ENCODE data around the gene CCDC39.

GRCh38 chr3:180617049-180617448, 62.2 kb downstream of the CCDC39 start:
- TF ChIP-seq POU2F2 (IDR thresholded peaks at IDR 0.05; ENCODE audit: low read depth, low read length) (no peak), POLR2A (IDR thresholded peaks at IDR 0.05; ENCODE audit: low read depth, low read length) (no peak), TAF1 (IDR thresholded peaks at IDR 0.05; ENCODE audit: low read depth, low read length) (no peak), POLR2AphosphoS5 (IDR thresholded peaks at IDR 0.05; ENCODE audit: low read depth, low read length) (no peak)
